Mesendoderm (in vitro differentiated cells): ENCODE results near the gene EMSY. TPM values are rescaled to one million over a fixed set of nuclear protein-coding genes. Genes with fewer than 3 reads are reported as not detected.
A peak's percentile ranks its signal among the peaks of the same experiment; 100 is the strongest.
"Not testable (repeated sequence)": the region's sequence is repeated elsewhere in the genome, so short reads cannot be mapped to it uniquely, and the experiment has no call there.

Experiments used
- DNase-seq: peaks from one replicate; pipeline ENCODE4 v3.0.0; 2013
- H2AK5ac ChIP-seq: 2 replicates; pipeline ENCODE4 v1.6.1; 2013; ENCODE audit warnings: low read length, inconsistent platforms
- H2BK120ac ChIP-seq: 2 replicates; pipeline ENCODE4 v1.6.1; 2013; ENCODE audit warnings: low read depth, mild to moderate bottlenecking, low read length, moderate library complexity, mixed read lengths
- H2BK15ac ChIP-seq: replicated peaks from 2 replicates; pipeline ENCODE4 v1.6.1; 2013; ENCODE audit warnings: low read depth, mild to moderate bottlenecking, moderate library complexity
- H2BK5ac ChIP-seq: 2 replicates; pipeline ENCODE4 v1.6.1; 2013; ENCODE audit warnings: low read length, inconsistent platforms
- H3K18ac ChIP-seq: 2 replicates; pipeline ENCODE4 v1.6.1; 2013; ENCODE audit warnings: mild to moderate bottlenecking, low read length, mixed read lengths
- H3K23ac ChIP-seq: one replicate; pipeline ENCODE4 v1.6.1; 2013; ENCODE audit warnings: low read length
- H3K27ac ChIP-seq: 2 replicates; pipeline ENCODE4 v1.5.1; 2013; ENCODE audit warnings: low read depth, mild to moderate bottlenecking, inconsistent platforms, low read length, moderate library complexity
- H3K27me3 ChIP-seq: 2 replicates; pipeline ENCODE4 v1.6.1; 2013; ENCODE audit warnings: low read length, control low read depth, mild to moderate bottlenecking, inconsistent platforms; ENCODE audit not compliant: insufficient read depth, poor library complexity
- H3K36me3 ChIP-seq: 2 replicates; pipeline ENCODE4 v1.6.1; 2013; ENCODE audit warnings: low read length, inconsistent platforms; ENCODE audit not compliant: control insufficient read depth, insufficient read depth
- H3K4ac ChIP-seq: one replicate; pipeline ENCODE4 v1.6.1; 2013; ENCODE audit warnings: low read depth, mild to moderate bottlenecking, low read length, moderate library complexity
- H3K4me1 ChIP-seq: 2 replicates; pipeline ENCODE4 v1.6.1; 2013; ENCODE audit warnings: low read depth, low read length, inconsistent platforms; ENCODE audit not compliant: control insufficient read depth
- H3K4me2 ChIP-seq: 2 replicates; pipeline ENCODE4 v1.6.1; 2013; ENCODE audit warnings: low read length
- H3K4me3 ChIP-seq: 2 replicates; pipeline ENCODE4 v1.5.1; 2013; ENCODE audit warnings: mild to moderate bottlenecking, low read length
- H3K56ac ChIP-seq: one replicate; pipeline ENCODE4 v1.6.1; 2013; ENCODE audit warnings: low read length
- H3K79me1 ChIP-seq: 2 replicates; pipeline ENCODE4 v1.6.1; 2013; ENCODE audit warnings: low read length, inconsistent platforms
- H3K79me2 ChIP-seq: 2 replicates; pipeline ENCODE4 v1.6.1; 2013; ENCODE audit warnings: mild to moderate bottlenecking, low read length; ENCODE audit not compliant: control insufficient read depth, insufficient read depth
- H3K9ac ChIP-seq: 2 replicates; pipeline ENCODE4 v1.6.1; 2013; ENCODE audit warnings: low read length, inconsistent platforms
- H4K5ac ChIP-seq: one replicate; pipeline ENCODE4 v1.6.1; 2013; ENCODE audit warnings: low read length
- H4K8ac ChIP-seq: one replicate; pipeline ENCODE4 v1.6.1; 2013; ENCODE audit warnings: low read depth, mild to moderate bottlenecking, control low read depth, low read length, moderate library complexity
- WGBS: extraction: QIAGEN DNeasy Blood & Tissue Kit; methylation state at CpG from one replicate; pipeline ENCODE4 v1.1.7; 2013; ENCODE audit warnings: low lambda C conversion rate, missing lambda C conversion rate; ENCODE audit not compliant: insufficient coverage; ENCODE audit errors: extremely low coverage; 5-methylcytosine and 5-hydroxymethylcytosine counted together
- polyA plus RNA-seq, 2 experiments: library from polyadenylated mRNA; stranded (reverse); fragments of 200-250 nt; gene quantifications; one replicate each; pipeline ENCODE4 v1.2.3, GENCODE V29; 2013

EMSY gene
- 16.3 TPM for polyA plus RNA-seq (2013, experiment 1 of 2)
- 15.0 TPM for polyA plus RNA-seq (2013, experiment 2 of 2)

GRCh38 chr11:76444384-76445120, at the start of gene EMSY:
EMSY (plus strand) TSS chr11:76445018; CDS start chr11:76446939, 1,921 bp downstream.
- peak within 1 kb of the TSS; percentile 48 for H2BK5ac ChIP-seq
- peak within 1 kb of the TSS; percentile 53 for H2AK5ac ChIP-seq
- peak within 1 kb of the TSS; percentile 70 for H3K27ac ChIP-seq
- peak within 1 kb of the TSS; percentile 98 for H3K56ac ChIP-seq
- no peaks in the 10 kb centered on the region for H3K27me3 ChIP-seq
- H3K4ac ChIP-seq, result peak within 1 kb of the TSS; percentile 94
- H3K9ac ChIP-seq, result peak within 1 kb of the TSS; percentile 97
- no peak within 1 kb of the TSS for H4K5ac ChIP-seq
- H3K4me1 ChIP-seq, result no peaks in the 10 kb centered on the region
- peak within 1 kb of the TSS; percentile 97 for H3K4me3 ChIP-seq
- peak within 1 kb of the TSS; percentile 93 for H3K4me2 ChIP-seq
- H3K18ac ChIP-seq, result peak within 1 kb of the TSS; percentile 80
- DNase-seq, result peak; percentile 100
- peaks cover 23% of the 10 kb centered on the region for H3K79me2 ChIP-seq
- H3K23ac ChIP-seq, result peak within 1 kb of the TSS; percentile 74
- H2BK15ac ChIP-seq, result no peak within 1 kb of the TSS
- no peak within 1 kb of the TSS for H4K8ac ChIP-seq
- H2BK120ac ChIP-seq, result peak within 1 kb of the TSS; percentile 62
- no CpG with 5 or more reads among the region's 53 CpGs for WGBS
- H3K36me3 ChIP-seq, result no peaks in the 10 kb centered on the region
- peaks cover 5% of the 10 kb centered on the region for H3K79me1 ChIP-seq

GRCh38 chr11:76395296-76395695, 49.5 kb upstream of the EMSY start:
- no peak overlapping the region for H3K9ac ChIP-seq
- no peak overlapping the region for H4K8ac ChIP-seq
- H2BK120ac ChIP-seq, result no peak overlapping the region
- H3K27ac ChIP-seq, result no peak overlapping the region
- no peaks in the 10 kb centered on the region for H3K79me1 ChIP-seq
- no CpG with 5 or more reads among the region's 1 CpG for WGBS
- H2AK5ac ChIP-seq, result no peak overlapping the region
- H2BK5ac ChIP-seq, result no peak overlapping the region
- no peak overlapping the region for H3K4me3 ChIP-seq
- no peak overlapping the region for H3K4me2 ChIP-seq
- H3K4ac ChIP-seq, result no peak overlapping the region
- H4K5ac ChIP-seq, result no peak overlapping the region
- no peak overlapping the region for H3K23ac ChIP-seq
- H2BK15ac ChIP-seq, result no peak overlapping the region
- no peaks in the 10 kb centered on the region for H3K36me3 ChIP-seq
- H3K18ac ChIP-seq, result no peak overlapping the region
- no peaks in the 10 kb centered on the region for H3K4me1 ChIP-seq
- no peak overlapping the region for H3K56ac ChIP-seq
- no peak for DNase-seq
- H3K27me3 ChIP-seq, result no peaks in the 10 kb centered on the region
- H3K79me2 ChIP-seq, result no peaks in the 10 kb centered on the region

- H2BK15ac ChIP-seq, result no peak overlapping the region
- DNase-seq, result no peak
- no peak overlapping the region for H3K4me2 ChIP-seq
- no peak overlapping the region for H2BK120ac ChIP-seq
- H3K23ac ChIP-seq, result no peak overlapping the region
- H3K36me3 ChIP-seq, result no peaks in the 10 kb centered on the region
- no peak overlapping the region for H2BK5ac ChIP-seq
- no peak overlapping the region for H3K56ac ChIP-seq
- no peaks in the 10 kb centered on the region for H3K79me1 ChIP-seq
- no peak overlapping the region for H3K4me3 ChIP-seq
- no peak overlapping the region for H3K9ac ChIP-seq
- H3K4ac ChIP-seq, result no peak overlapping the region
- no peak overlapping the region for H2AK5ac ChIP-seq
- H4K8ac ChIP-seq, result no peak overlapping the region
- H3K27me3 ChIP-seq, result no peaks in the 10 kb centered on the region
- no peak overlapping the region for H4K5ac ChIP-seq
- H3K4me1 ChIP-seq, result no peaks in the 10 kb centered on the region
- WGBS, result no CpG with 5 or more reads among the region's 3 CpGs
- no peaks in the 10 kb centered on the region for H3K79me2 ChIP-seq
- no peak overlapping the region for H3K27ac ChIP-seq
- H3K18ac ChIP-seq, result no peak overlapping the region
These were observed 47.4 kb upstream of the EMSY start for GRCh38 chr11:76397383-76397782.

- Histone ChIP-seq H3K27ac (no peak overlapping the region), H4K8ac (no peak overlapping the region), H2BK5ac (no peak overlapping the region), H3K56ac (no peak overlapping the region), H3K18ac (no peak overlapping the region), H2BK120ac (no peak overlapping the region), H4K5ac (no peak overlapping the region), H3K36me3 (no peaks in the 10 kb centered on the region), H3K4me2 (no peak overlapping the region), H3K79me1 (no peaks in the 10 kb centered on the region), H2AK5ac (no peak overlapping the region), H2BK15ac (no peak overlapping the region), H3K4me3 (no peak overlapping the region), H3K79me2 (no peaks in the 10 kb centered on the region), H3K27me3 (no peaks in the 10 kb centered on the region), H3K23ac (no peak overlapping the region), H3K4me1 (no peaks in the 10 kb centered on the region), H3K9ac (no peak overlapping the region), H3K4ac (no peak overlapping the region)
- no CpG with 5 or more reads among the region's 1 CpG for WGBS
- no peak for DNase-seq
These were observed 43.9 kb upstream of the EMSY start for GRCh38 chr11:76400967-76401366.

GRCh38 chr11:76401484-76401883, 43.3 kb upstream of the EMSY start:
- not testable (repeated sequence) for H3K27me3 ChIP-seq, H3K4me2 ChIP-seq, H3K9ac ChIP-seq, H3K79me1 ChIP-seq, H3K4me1 ChIP-seq, DNase-seq, H2AK5ac ChIP-seq, H4K8ac ChIP-seq, H3K27ac ChIP-seq, H3K4ac ChIP-seq, H2BK15ac ChIP-seq, H3K56ac ChIP-seq, H3K18ac ChIP-seq, H4K5ac ChIP-seq, H3K4me3 ChIP-seq, H3K36me3 ChIP-seq, H2BK120ac ChIP-seq, H3K79me2 ChIP-seq, H3K23ac ChIP-seq, H2BK5ac ChIP-seq
- WGBS, result no CpG with 5 or more reads among the region's 8 CpGs

- no peak overlapping the region for H3K9ac ChIP-seq
- no peak overlapping the region for H3K27ac ChIP-seq
- no peak overlapping the region for H2AK5ac ChIP-seq
- H2BK120ac ChIP-seq, result no peak overlapping the region
- H3K36me3 ChIP-seq, result no peaks in the 10 kb centered on the region
- no peaks in the 10 kb centered on the region for H3K79me1 ChIP-seq
- no peak overlapping the region for H3K4me2 ChIP-seq
- H3K79me2 ChIP-seq, result no peaks in the 10 kb centered on the region
- no peak overlapping the region for H3K18ac ChIP-seq
- no peak overlapping the region for H4K5ac ChIP-seq
- no peaks in the 10 kb centered on the region for H3K27me3 ChIP-seq
- no peak overlapping the region for H2BK5ac ChIP-seq
- H3K23ac ChIP-seq, result no peak overlapping the region
- H3K4ac ChIP-seq, result no peak overlapping the region
- H4K8ac ChIP-seq, result no peak overlapping the region
- no peak overlapping the region for H2BK15ac ChIP-seq
- no peak overlapping the region for H3K56ac ChIP-seq
- H3K4me3 ChIP-seq, result no peak overlapping the region
- WGBS, result no CpG with 5 or more reads among the region's 4 CpGs
- H3K4me1 ChIP-seq, result peaks cover 4% of the 10 kb centered on the region
- no peak for DNase-seq
These were observed 38.5 kb upstream of the EMSY start for GRCh38 chr11:76406359-76406758.
